CD4-positive, alpha-beta T cell treated with Interleukin-2 at 100 ng/mL for 4 hours (primary cell): ENCODE results near the gene KCNG3.

ENCODE experiments used
- DNase-seq: peaks from one replicate; pipeline ENCODE4 v3.0.0-alpha.2; 2020; ENCODE audit warnings: low spot score

Gene KCNG3

GRCh38 chr2:42493468-42494354 is at the start of gene KCNG3:
Gene KCNG3 (minus strand): TSS chr2:42493982. CDS start chr2:42493501, 481 bp downstream.
- peak; percentile 47 for DNase-seq

GRCh38 chr2:42542871-42543270 is 49.1 kb upstream of the KCNG3 start:
- DNase-seq, result no peak

- no peak for DNase-seq
Observed at GRCh38 chr2:42537493-42537892, 43.7 kb upstream of the KCNG3 start.

- DNase-seq, result no peak
Observed at GRCh38 chr2:42532397-42532796, 38.6 kb upstream of the KCNG3 start.

- no peak for DNase-seq
Observed at GRCh38 chr2:42523341-42523740, 29.6 kb upstream of the KCNG3 start.

- no peak for DNase-seq
Observed at GRCh38 chr2:42522035-42522434, 28.3 kb upstream of the KCNG3 start.

GRCh38 chr2:42519624-42520023 is 25.8 kb upstream of the KCNG3 start:
- no peak for DNase-seq

- no peak for DNase-seq
Observed at GRCh38 chr2:42516418-42516901, 22.7 kb upstream of the KCNG3 start.

- DNase-seq, result peak; percentile 11
Observed at GRCh38 chr2:42513252-42513918, 19.6 kb upstream of the KCNG3 start.

- no peak for DNase-seq
Observed at GRCh38 chr2:42510608-42511243, 16.9 kb upstream of the KCNG3 start.

- no peak for DNase-seq
Observed at GRCh38 chr2:42510191-42510590, 16.4 kb upstream of the KCNG3 start.

- no peak for DNase-seq
Observed at GRCh38 chr2:42504364-42505230, 10.8 kb upstream of the KCNG3 start.

- DNase-seq, result no peak
Observed at GRCh38 chr2:42503291-42503690, 9.5 kb upstream of the KCNG3 start.

- DNase-seq, result no peak
Observed at GRCh38 chr2:42498497-42498896, 4.7 kb upstream of the KCNG3 start.

- DNase-seq, result no peak
Observed at GRCh38 chr2:42495611-42496010, 1.8 kb upstream of the KCNG3 start.

- no peak for DNase-seq
Observed at GRCh38 chr2:42495234-42495581, 1.4 kb upstream of the KCNG3 start.

- DNase-seq, result peak; percentile 76
Observed at GRCh38 chr2:42494355-42495233, 812 bp upstream of the KCNG3 start.

- DNase-seq, result no peak
Observed at GRCh38 chr2:42492691-42493467, 903 bp downstream of the KCNG3 start.

GRCh38 chr2:42488297-42488696 is 5.5 kb downstream of the KCNG3 start:
- no peak for DNase-seq
